T-helper 22 cell (primary cell): ENCODE measurements around the gene MREG.
"Not testable (repeated sequence)": the region's sequence is repeated elsewhere in the genome, so short reads cannot be mapped to it uniquely, and the experiment has no call there.

Source experiments
- DNase-seq: peaks from one replicate; pipeline ENCODE4 v3.0.0-alpha.2; 2020; ENCODE audit warnings: low read depth

Gene MREG

GRCh38 chr2:215988556-215989207 is 24.7 kb downstream of the MREG start:
- DNase-seq = not testable (repeated sequence)

- DNase-seq = no peak
These were observed 28.1 kb downstream of the MREG start for GRCh38 chr2:215985257-215985656.

GRCh38 chr2:215984661-215985060 is 28.7 kb downstream of the MREG start:
- no peak for DNase-seq

GRCh38 chr2:215983581-215984351 is 29.6 kb downstream of the MREG start:
- no peak for DNase-seq

GRCh38 chr2:215982465-215982875 is 30.9 kb downstream of the MREG start:
- DNase-seq = no peak

- no peak for DNase-seq
These were observed 32.2 kb downstream of the MREG start for GRCh38 chr2:215981115-215981514.

GRCh38 chr2:215979620-215980019 is 33.7 kb downstream of the MREG start:
- no peak for DNase-seq

GRCh38 chr2:215974700-215975429 is 38.5 kb downstream of the MREG start:
- no peak for DNase-seq

GRCh38 chr2:215973954-215974699 is 39.2 kb downstream of the MREG start:
- DNase-seq = no peak

- DNase-seq = no peak
These were observed 40.1 kb downstream of the MREG start for GRCh38 chr2:215973145-215973792.

- DNase-seq = no peak
These were observed 41.7 kb downstream of the MREG start for GRCh38 chr2:215971671-215972070.

GRCh38 chr2:215970894-215971293 is 42.5 kb downstream of the MREG start:
- not testable (repeated sequence) for DNase-seq

GRCh38 chr2:215970425-215970824 is 42.9 kb downstream of the MREG start:
- no peak for DNase-seq

- no peak for DNase-seq
These were observed 44.1 kb downstream of the MREG start for GRCh38 chr2:215969131-215969841.

- DNase-seq = no peak
These were observed 44.9 kb downstream of the MREG start for GRCh38 chr2:215968499-215968898.

GRCh38 chr2:215967590-215968378 is 45.6 kb downstream of the MREG start:
- DNase-seq = no peak

- DNase-seq = no peak
These were observed 46.4 kb downstream of the MREG start for GRCh38 chr2:215966951-215967350.

GRCh38 chr2:215966274-215966673 is 47.1 kb downstream of the MREG start:
- DNase-seq = no peak

GRCh38 chr2:215965532-215966165 is 47.7 kb downstream of the MREG start:
- no peak for DNase-seq

- DNase-seq = no peak
These were observed 51.4 kb downstream of the MREG start for GRCh38 chr2:215961981-215962380.
